IMR-90 (cell line): ENCODE data around the gene TRIM24.

Experiments used
- CEBPB ChIP-seq: IDR thresholded peaks from 2 replicates; pipeline ENCODE4 v1.6.1; 2012; ENCODE audit warnings: low read depth, low read length, improper control_type of control experiment
- CTCF ChIP-seq: conservative IDR thresholded peaks from 2 replicates; pipeline ENCODE4 v1.5.1; 2012; ENCODE audit warnings: mild to moderate bottlenecking, low read depth, low read length, improper control_type of control experiment
- MAZ ChIP-seq: IDR thresholded peaks from 2 replicates; pipeline ENCODE4 v1.6.1; 2012; ENCODE audit warnings: low read depth, mild to moderate bottlenecking, low read length, improper control_type of control experiment, moderate library complexity, borderline replicate concordance
- NFE2L2 ChIP-seq: fragments of 150-350 bp; IDR thresholded peaks from 2 replicates; pipeline ENCODE4 v1.6.1; 2016; ENCODE audit warnings: low read depth, mild to moderate bottlenecking, low read length
- POLR2A ChIP-seq: IDR thresholded peaks from 2 replicates; pipeline ENCODE4 v1.6.1; 2012; ENCODE audit warnings: mild to moderate bottlenecking, low read depth, low read length
- RAD21 ChIP-seq: IDR thresholded peaks from 2 replicates; pipeline ENCODE4 v1.6.1; 2012; ENCODE audit warnings: low read length, improper control_type of control experiment
- SMC3 ChIP-seq: fragments of 150-350 bp; IDR thresholded peaks from 2 replicates; pipeline ENCODE4 v1.6.1; 2016; ENCODE audit warnings: low read depth, mild to moderate bottlenecking, antibody characterized with exemption, low read length, moderate library complexity
- USF2 ChIP-seq: fragments of 150-350 bp; IDR thresholded peaks from 2 replicates; pipeline ENCODE4 v1.6.1; 2017; ENCODE audit warnings: mild to moderate bottlenecking, antibody characterized with exemption, low read length, low read depth

GRCh38 chr7:138570715-138571114, 110.7 kb downstream of the TRIM24 start:
- TF ChIP-seq CTCF (no peak), POLR2A (no peak), SMC3 (no peak), RAD21 (no peak), CEBPB (no peak), MAZ (no peak), NFE2L2 (no peak), USF2 (no peak)
